Ramos (cell line): Measurements from ENCODE around the gene SMAD9.

ENCODE experiments used
- in situ Hi-C: fragments of 300-500 bp; cut with MboI; formaldehyde crosslinking; loops from one replicate; pipeline ENCODE4 v1.14.3; 2022; ENCODE audit warnings: low sequenced_read_pairs; ENCODE audit not compliant: unreplicated experiment

Gene SMAD9

GRCh38 chr13:36919833-36920615, at the start of gene SMAD9:
TSS of gene SMAD9 (minus strand) at chr13:36920238. CDS start at chr13:36879689, 40,549 bp downstream.
- in situ Hi-C loops = no loop called here

GRCh38 chr13:36966404-36966803, 46.4 kb upstream of the SMAD9 start:
- in situ Hi-C loops = no loop called here

- in situ Hi-C loops = no loop called here
Observed at GRCh38 chr13:36965767-36966166, 45.7 kb upstream of the SMAD9 start.

- in situ Hi-C loops = no loop called here
Observed at GRCh38 chr13:36959456-36960116, 39.5 kb upstream of the SMAD9 start.

GRCh38 chr13:36954542-36954941, 34.5 kb upstream of the SMAD9 start:
- in situ Hi-C loops = no loop called here

GRCh38 chr13:36950920-36951319, 30.9 kb upstream of the SMAD9 start:
- in situ Hi-C loops = no loop called here

DNA sequence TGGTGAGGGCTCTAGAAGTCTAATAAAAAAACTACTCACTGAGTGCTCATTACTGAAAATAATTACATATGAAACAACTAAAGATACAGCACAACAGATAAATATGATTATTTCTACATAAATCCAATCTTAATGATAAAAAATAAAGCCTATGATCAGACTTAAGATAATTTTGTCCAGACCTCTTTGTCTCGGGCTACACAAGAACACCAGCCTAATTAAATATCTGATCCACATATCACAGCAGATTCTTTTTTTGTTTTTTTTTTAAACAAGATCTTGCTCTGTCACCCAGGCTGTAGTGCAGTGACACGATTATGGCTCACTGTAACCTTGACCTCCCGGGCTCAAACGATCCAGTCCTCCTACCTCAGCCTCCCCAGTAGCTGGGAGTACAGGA, 30.3 kb upstream of the SMAD9 start:
- in situ Hi-C loops = no loop called here

- in situ Hi-C loops = no loop called here
Observed at GRCh38 chr13:36945078-36945477, 25.0 kb upstream of the SMAD9 start.

DNA sequence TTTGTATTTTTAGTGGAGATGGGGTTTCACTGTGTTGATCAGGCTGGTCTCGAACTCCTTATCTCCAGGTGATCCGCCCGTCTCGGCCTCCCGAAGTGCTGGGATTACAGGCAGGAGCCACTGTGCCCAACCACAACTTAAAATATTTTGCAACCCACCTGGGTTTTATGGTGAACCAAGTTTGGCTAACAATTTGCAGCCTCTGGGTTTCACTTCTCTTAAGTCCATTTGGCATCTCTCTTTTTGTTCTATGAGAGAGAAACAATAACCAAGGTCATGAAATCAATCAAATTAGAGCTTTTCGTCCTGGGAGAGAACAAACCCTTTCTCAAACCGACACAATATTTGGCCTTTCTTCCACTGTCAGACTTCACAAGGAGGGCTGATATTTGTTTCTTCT, 5.6 kb upstream of the SMAD9 start:
- in situ Hi-C loops = no loop called here

DNA sequence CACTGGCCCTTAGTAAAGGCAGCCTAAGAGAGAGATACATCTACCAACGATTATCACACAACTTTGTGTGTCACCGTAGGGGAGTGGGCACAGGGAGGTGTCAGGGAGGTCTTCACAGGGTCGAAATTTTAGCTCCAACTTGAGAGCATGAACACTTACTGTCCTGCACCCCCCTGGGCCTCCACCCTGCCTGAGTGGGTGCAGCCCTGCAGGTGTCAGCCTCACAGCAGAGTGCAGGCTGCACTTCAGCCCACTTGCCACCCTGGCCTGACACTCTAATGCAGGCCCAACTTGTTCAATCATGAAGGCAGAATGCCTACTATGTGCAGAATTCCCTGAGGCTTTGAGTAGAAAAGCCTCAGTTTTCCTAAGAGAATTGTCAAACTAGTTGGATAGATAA, 4.0 kb upstream of the SMAD9 start:
- in situ Hi-C loops = no loop called here

GRCh38 chr13:36921631-36922301, 1.7 kb upstream of the SMAD9 start:
- in situ Hi-C loops = no loop called here

DNA sequence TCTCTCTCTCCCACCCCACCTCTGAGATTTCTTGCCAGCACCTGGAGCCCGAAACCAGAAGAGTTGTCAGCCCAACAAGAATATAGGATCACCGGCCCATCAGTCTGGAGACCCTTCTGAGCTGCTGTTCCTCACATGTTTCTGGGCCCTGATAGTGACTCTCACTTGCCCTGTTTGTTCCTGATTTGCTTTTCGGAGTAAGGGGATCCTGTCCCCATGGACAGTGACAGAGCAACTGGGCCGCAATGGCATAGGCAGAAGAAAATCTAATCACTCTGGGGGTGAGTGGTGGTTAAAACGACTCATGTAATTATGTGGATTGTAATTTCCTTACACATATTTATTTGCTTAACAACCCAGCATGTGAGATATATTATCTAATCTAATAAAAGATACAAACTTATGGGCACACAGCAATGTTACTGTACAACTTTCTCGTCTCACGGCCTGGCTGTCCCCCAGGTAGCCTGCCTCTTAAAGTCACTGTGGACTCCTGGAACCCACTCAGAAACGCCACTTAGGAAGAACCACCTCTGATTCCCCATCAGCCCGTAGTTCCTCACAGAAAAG, 663 bp upstream of the SMAD9 start:
- in situ Hi-C loops = no loop called here

DNA sequence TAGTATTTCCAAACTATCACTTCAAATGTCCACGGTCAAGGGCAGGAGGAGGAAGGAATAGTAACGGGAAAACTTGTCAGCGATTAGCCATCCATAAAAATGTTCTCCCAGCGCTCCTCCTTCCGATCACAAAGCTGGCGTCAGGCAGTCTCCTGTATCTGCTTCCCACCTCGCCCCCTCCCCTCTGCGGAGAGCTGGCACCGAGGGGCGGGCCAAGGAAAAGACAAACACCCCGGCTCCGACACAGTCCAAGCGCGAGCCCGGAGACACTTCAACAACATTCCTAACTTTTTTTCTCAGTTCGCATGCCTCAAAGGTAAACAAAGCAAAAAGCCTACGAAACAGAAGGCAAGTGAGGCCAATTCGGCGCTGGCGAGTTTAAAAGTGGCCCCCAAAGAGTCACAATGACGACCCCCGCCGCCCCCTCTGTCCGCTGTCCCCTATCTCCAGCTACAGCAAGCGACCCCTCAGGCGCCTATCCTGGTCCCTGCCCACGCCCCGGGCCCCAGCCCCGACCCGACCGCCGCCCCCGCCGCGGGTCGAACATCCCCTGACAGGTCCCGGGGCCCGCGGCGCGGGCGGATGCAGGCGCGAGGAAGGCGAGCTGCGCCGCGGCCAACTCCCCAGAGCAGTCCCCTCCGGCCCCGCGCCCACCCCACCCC, 736 bp downstream of the SMAD9 start:
- in situ Hi-C loops = no loop called here

DNA sequence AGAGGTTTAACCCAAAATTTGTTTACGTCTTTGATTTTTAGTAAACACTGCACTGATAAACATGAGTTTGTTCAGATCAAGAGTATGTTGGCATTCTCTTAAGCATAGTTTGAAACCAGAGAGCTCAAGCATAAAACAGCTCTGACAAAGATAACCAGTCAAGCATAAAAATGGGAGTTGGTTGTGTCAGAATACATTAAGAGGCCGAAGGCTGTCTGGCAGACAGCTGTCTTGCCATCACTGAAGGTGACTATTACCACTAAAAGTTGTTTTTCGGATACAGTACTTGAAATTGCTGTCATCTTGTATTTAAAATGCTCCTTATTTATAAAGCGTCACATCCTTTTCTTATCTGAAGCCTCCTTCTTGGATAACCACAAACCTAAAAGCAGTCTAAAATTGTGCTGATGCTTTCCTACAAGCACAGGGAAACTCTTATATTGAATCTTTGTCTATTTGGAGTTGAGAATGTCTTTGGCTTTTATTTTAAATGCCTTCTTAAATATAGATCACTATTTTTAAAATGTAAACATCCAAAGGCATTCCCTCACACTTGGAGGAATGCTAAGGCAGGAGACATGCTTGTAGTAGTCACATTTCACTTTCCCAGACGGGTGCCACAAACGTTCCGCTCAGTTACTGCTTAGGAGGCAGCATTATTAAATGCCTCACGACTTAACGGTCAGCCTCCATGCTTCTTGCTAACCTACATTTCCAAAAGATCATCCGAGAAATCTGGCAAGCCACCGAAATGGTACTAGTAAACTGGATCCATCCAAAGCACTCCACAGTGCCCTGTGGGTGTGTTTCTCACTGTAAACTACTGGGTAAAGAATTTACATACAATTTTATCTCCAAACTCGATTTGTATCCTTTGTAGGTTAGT, 1.5 kb downstream of the SMAD9 start:
- in situ Hi-C loops = no loop called here

DNA sequence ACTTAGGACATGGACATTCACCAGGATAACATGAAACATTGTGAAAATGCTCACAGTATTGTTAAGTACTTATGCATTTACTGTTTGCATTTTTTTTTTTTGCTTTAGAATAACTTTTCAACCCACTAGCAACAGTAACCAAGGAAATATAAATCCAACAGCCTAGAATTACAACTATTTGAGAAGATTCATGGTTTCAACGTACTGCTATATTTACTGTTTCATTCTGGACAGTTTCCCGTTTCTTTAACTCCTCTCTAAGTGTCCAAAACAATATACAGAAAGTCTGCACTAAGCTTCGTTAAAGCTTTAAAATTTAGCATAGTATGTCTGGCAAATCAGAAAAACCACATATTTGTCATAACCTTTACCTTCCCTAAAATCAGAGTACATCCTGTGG, 2.7 kb downstream of the SMAD9 start:
- in situ Hi-C loops = no loop called here

DNA sequence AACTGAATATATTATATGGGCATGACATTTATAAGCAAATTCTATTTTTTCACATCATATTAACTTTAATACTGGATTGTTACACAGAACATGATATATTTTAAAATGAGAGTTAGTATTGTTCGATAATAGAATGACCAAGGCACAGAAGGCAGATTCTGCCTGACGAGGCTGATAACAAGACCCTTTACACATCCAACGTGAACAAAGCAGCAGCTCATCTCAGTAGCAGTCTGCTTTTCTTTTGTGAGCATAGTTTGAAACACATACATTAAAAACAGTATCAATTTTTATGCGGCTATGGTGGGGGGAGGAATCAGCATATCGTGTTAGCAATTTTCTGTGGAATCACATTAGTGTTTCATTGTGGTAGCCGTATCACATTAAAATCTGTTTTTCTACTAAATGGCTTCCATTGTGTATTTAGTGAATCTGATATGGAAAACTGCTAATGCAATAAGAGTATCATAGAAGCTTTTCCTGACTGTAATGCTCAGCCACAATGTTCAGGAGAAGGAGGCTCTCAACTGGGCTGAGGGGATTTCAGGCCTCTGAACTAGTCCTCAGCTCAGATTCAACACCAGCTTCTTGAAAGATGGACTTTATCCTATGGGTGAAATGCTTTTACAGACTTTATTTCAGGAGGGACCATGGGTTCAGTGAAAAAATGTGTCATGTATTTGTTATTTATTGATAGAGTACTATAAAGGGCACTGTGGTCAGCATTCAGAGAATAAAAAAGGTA, 4.0 kb downstream of the SMAD9 start:
- in situ Hi-C loops = no loop called here

- in situ Hi-C loops = no loop called here
Observed at GRCh38 chr13:36915106-36915505, 4.9 kb downstream of the SMAD9 start.

DNA sequence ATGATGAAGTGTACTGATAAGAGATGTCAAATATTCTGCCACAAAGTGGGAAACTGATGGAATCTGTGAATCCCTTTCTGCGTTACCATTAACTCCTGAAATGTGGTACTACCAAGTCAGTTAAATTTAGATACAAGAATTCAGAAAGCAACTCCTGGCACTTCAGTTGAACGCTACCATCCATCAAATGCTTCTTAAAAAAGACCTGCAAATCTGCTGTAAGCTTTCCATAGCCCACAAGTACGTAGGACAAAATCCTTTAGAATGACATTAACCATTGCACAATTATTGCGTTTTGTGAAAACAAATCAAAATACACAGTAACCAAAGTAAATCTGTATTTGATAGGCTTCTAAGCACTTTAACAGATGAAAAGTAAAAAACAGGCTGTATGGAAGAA, 5.4 kb downstream of the SMAD9 start:
- in situ Hi-C loops = no loop called here

DNA sequence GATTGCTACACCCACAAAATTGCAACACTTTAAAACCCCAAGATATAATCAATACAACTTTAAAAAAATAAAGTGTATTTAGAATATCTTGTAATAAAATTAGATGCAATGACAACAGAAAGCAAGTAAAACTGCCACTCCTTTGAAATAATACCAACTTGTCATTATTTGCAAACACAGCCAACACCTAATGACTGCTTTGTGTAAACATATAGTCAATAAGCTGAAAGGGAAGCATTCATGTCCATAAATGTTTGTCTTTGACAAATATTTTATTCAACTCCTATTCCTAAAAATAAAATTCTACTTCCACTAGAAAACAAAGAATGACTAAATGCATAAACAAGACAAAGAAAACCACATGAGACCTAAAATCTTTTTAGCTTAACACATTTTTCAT, 6.6 kb downstream of the SMAD9 start:
- in situ Hi-C loops = no loop called here
